Measurements from ENCODE around the gene PES1.
A peak's percentile ranks its signal among the peaks of the same experiment; 100 is the strongest.
"Not testable (repeated sequence)": the region's sequence is repeated elsewhere in the genome, so short reads cannot be mapped to it uniquely, and the experiment has no call there.

The PES1 gene

DNA sequence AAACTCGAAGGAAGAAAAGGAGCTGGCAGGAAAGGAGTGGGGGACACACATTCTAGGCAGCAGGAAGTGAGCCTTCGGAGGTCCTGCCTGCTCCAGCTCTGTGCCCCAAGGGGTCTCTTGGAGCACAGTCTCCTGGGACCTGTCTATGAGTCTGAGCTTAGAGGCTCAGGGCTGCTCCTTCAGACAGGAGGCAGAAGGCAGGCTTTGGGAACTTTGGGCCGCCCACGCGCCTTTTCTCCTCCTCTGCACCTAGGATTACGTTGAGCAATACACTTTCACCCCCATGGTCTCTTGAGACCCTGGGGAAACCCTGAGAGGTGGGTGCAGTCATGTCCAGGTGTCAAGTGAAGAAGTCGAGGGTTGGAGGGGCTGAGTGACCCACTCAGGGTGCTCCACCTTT, 16.2 kb upstream of the PES1 start:
- no peak for DNase-seq (ENCODE audit: low spot score)

DNA sequence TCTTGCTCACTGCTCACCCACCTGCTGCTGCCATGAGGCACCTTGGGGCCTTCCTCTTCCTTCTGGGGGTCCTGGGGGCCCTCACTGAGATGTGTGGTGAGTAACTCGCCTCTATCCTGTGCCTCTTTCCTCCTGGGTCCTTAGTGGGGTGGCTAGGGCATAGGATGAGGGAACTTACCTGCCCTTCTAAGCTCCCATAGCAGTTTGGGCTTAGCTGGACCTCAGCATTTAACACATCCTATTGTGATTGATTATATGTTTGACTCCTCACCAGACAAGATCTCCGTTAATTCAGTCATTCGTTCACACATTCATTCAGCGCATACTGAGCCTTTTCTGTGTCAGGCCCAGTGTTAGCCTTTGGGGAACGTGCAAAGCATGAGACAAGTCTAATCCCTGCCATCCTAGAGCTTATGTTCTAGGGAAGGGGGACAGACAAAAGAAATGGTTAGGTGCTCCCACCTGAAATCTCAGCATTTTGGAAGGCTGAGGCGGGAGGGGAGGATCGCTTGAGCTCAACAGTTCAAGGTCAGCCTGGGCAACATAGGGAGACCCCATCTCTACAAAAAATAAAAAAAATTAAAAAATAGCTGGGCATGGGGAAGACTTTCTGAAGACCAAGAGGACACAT, 15.7 kb upstream of the PES1 start:
- no peak for DNase-seq (ENCODE audit: low spot score)

DNA sequence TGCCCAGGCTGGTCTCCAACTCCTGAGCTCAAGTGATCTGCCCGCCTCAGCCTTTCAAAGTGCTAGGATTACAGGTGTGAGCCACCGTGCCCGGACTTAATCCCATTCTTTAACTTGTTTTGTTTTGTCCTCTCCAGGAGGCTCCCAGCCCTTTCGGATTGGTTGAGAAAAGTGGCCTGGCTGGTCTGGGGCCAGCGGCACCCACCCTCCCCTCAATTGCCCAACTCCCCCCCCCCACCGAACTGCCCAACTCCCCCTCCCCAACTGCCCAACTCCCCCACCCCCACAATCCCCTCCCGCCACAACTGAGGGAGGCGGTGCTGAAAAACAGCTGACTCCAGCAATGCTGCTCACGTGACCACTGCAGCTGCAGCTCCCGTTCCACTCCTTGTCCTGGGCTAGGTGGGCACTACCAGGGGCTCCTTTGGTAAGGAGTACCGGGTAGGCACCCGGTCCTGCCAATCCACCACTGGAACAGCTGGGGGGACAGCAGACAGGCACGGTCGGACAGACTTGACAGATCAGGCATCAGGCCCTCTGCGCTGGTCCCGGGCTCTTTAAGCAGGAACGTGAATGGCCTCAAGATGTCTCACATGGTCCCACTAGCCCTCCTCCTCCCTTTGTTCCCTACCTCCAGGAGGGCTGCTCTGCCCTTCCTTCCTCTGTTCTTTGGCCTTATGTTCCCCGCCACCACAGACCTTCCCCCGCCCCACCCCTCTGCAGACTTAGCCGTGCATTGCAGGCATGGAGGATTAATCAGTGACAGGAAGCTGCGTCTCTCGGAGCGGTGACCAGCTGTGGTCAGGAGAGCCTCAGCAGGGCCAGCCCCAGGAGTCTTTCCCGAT, 15.0 kb upstream of the PES1 start, which contains the start of gene TCN2:
TSS of gene TCN2 (plus strand) at position 720 of the 845 bp plus-strand sequence. CDS start 158 bp downstream, outside the sequence.
- DNase-seq (ENCODE audit: low spot score), result peak; percentile 40

DNA sequence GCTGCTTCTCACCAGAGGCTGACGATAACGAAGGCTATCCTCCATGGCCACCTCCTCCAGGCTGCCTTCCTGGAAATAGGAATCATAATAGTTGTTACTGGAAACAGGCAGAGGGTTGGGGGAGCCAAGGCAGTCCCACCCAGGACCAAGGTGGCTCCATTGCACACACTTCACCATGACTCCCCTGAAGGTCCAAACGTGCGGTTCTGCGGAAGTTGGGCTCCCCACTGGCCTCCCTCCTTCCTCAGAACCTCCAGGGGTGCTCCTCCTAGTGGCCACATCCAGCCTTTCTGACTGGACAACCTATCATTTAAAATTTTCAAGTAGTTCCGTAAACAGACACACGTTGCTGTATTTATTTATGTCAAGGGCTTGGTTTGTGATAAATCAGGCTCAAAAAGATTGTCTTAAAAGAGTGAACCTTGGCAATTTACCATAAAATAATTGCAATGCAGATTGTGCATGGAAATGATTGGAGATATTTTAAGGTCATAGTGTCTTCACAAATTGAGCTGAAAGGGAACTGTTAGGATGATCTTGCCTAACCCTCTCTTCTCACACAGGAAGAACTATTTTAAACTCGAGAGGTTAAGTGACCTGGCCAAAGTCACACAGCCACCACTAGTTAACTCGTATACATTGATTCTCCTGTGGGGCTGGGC, 13.9 kb upstream of the PES1 start:
- DNase-seq (ENCODE audit: low spot score), result peak; percentile 47

DNA sequence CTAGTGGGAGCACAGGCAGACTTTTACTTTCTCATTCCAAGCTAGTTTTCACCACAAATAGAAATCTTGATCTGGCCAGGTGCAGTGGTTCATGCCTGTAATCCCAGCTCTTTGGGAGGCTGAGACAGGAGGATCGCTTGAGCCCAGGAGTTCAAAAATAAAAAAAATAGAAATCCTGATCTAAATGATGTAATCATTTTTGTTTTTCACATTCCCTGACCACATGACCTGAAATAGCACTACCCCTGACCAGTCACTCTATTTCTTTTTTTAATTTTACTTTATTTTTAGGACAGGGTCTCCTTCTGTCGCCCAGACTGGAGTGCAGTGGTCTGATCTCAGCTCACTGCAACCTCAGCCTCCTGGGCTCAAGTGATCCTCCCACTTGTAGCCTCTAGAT, 13.0 kb upstream of the PES1 start:
- DNase-seq (ENCODE audit: low spot score), result no peak

DNA sequence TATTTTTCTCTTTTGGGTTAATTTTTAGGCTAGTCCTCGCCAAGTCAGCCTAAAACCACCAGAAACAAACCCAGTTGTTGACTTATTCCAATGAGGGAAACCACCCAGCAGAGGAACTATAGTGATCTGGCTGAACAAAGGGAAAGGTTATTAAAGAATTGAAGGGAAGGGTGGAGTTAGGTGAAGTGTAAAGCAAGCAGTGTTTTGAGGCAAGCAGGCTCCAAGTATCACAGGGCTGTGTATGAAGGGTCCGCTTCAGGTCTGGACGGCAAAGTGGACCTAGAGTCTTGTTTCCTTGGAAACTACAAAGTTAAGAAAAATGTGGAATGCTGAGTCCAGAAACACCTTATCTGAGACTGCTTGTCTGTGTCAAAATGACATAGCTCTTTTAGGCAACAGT, 12.1 kb upstream of the PES1 start:
- no peak for DNase-seq (ENCODE audit: low spot score)

DNA sequence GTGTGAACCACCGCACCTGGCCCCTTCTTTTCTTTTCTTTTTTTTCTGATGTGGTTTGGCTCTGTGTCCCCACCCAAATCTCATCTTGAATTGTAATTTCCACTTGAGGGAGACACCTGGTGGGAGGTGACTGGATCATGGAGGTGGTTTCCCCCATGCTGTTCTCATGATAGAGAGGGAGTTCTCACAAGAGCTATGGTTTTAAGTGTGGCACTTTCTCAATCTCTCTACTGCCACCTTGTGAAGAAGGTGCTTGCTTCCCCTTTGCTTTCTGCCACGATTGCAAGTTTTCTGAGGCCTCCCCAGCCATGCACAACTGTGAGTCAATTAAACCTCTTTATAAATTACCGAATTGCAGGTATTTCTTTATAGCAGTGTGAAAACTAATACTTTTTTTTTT, 10.3 kb upstream of the PES1 start:
- DNase-seq (ENCODE audit: low spot score), result peak; percentile 34

DNA sequence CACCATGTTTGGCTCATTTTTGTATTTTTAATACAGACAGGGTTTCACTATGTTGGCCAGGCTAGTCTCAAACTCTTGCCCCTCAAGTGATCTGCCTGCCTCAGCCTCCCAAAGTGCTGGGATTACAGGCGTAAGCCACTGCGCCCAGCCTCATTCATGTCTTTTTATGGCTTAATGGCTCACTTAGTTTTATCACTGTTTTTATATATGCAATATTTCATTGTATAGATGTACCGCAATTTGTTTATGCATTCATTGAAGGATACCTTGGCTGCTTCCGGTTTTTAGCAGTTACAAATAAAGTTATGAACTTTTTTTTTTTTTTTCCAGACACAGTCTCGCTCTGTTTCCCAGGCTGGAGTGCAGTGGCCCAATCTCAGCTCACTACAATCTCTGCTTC, 9.8 kb upstream of the PES1 start:
- DNase-seq (ENCODE audit: low spot score), result no peak

DNA sequence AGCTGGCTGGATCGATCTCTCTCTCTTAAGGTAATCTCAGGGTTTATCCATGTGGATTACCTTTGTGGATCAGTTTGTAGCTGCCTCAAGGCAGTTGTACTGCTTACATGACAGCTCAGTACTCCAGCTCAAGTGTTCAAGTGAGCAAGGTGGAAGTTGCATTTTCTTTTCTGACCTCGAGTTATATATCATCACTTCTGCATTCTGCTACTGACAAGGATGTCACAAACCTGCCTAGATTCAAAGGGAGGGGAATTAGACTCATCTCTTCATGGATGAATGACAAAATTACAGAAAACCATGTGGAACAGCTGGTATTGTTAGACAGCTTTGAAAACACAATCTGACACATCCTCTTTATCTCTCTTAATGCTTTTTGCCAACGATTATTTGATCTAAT, 9.2 kb upstream of the PES1 start:
- no peak for DNase-seq (ENCODE audit: low spot score)

DNA sequence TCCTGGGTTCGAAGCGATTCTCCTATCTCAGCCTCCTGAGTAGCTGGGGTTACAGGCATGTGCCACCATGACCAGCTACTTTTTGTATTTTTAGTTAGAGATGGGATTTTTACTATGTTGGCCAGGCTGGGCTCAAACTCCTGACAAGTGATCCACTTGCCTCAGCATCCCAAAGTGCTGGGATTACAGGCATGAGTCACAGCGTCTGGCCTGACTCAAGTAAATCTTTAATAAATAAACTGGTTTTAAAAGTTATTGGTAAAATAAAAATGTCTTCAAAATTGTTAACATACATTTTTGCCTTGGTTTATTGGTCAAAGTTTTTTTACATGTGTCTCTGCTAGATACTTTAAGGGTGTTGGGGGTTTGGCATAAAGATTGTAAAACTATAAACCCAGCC, 7.3 kb upstream of the PES1 start:
- DNase-seq (ENCODE audit: low spot score), result no peak

DNA sequence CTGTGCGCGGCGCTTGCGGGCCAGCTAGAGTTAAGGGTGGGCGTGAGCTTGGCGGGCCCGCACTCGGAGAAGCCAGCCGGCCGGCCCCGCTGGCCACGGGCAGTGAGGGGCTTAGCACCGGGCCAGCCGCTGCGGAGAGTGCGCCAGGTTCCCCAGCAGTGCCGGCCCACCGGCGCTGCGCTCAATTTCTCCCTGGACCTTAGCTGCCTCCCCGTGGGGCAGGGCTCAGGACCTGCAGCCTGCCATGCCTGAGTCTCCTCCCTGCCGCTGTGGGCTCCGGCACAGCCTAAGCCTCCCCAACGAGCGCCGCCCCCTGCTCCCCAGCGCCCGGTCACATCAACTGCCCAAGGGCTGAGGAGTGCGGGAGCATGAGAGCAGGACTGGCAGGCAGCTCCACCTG, 5.2 kb upstream of the PES1 start:
- DNase-seq (ENCODE audit: low spot score), result no peak

DNA sequence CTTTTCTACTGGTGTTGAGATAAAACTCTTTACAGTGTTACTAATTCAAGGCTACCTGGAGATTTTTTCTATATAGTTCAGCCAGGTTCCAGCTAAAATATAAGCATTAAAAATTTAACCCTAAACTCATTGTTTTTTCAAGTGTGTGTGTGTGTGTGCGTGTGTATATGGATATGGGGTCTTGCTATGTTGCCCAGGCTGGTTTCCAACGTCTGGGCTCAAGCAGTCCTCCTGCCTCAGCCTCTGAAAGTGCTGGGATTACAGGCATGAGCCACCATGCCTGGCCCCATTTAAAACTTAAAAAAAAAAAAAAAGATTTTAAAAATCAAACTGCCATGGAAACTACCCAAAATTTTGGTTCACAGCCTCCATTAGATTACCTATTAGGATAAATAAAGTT, 4.5 kb upstream of the PES1 start:
- DNase-seq (ENCODE audit: low spot score), result no peak

DNA sequence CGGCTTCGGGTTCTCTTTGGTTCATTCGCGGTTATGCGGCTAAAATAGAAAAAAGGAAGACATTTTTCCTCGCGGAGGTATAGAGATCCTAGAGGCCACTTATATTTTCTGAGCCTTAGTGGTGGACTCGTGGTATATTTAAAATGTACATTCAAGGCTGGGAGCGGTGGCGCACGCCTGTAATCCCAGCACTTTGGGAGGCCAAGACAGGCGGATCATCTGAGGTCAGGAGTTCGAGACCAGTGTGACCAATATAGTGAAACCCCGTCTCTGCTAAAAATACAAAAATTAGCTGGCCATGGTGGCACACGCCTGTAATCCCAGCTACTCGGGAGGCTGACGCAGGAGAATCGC, 627 bp upstream of the PES1 start:
- not testable (repeated sequence) for DNase-seq (ENCODE audit: low spot score)

DNA sequence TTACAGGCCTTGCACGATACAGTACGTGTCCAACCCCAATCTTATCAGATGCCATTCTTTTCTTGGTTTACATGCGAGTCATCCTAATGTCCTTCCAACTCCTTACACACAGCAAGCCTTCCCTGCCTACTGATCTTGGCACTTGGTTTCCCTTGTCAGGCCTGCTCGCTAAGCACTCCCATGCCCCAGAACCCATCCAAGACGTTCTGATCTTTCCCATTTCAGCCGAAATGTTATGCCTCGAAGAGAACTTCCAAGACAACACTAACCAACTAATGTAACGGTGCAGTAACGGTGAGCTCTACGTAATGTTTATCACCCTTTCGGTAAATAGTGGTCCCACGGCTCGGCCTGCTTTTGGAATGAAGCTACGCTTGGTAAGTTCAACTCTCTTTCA, 521 bp downstream of the PES1 start:
- DNase-seq (ENCODE audit: low spot score), result peak; percentile 6

DNA sequence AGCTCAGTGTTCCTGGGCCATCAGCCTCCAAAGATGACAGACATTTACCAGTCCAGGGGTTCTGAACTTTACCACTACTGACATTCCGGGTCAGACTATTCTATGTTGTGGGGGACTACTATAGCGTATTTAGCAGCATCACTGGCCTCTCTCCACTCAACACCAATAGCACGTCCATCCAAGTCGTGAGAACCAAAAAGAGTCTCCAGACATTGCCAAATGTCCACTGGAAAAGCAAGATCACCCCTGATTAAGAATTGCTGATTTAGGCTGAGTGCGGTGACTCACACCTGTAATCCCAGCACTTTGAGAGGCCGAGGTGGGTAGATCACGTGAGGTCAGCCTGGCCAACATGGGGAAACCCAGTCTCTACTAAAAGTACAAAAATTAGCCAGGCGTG, 5.3 kb downstream of the PES1 start:
- DNase-seq (ENCODE audit: low spot score), result no peak

DNA sequence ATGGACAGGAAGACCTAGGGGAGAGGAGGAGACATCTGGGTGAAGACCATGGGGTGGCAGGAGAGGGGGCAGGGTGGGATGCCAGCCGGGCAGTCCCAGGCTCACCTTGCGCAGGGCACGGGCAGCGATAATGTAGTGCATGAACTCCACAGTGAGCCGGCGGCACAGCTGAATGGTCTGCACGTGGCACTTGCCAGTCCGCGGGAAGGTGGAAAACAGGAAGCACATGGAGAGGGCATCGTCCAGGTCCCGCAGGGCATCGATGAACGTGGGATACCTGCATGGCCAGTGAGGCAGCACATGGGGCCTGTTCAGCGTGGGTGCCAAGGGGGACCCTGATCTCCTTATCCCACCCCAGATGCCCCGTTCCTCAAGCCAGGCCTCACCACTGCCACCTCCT, 7.3 kb downstream of the PES1 start:
- DNase-seq (ENCODE audit: low spot score), result no peak

DNA sequence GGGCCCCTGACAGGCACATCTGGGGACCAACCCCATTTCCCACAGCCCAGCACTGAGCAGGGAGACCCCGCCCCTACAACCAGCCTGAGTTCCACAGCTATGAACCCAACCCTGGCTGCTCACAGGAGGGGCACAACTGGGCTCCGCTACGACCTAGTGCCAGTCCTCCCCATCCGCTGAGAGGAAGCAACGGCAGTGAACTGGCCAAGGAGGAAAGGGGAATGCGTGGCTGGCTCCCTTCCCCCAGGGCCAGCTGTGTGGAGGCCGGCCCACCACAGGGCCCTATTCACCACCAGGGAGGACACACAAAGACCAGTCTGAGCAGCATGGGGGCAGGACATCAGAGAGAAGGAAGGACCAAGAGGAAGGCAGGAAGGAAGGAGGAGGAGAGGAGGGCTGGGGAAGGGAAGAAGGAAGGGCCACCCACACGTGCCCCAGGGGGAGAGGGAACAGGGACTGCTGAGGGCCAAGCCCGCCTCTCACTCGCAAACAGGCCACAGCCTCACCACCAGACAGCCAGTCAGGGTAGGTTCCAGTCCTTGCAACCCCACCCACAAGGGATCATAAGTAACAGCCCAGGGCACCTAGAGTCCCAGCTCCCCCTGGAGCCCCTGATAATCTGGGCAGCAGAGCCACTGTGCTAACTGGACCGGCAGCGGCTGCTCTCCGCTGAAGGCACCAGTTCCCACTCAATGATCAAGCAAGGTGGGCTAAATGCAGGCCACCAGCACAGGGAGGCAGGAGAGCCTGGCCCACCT, 8.7 kb downstream of the PES1 start:
- no peak for DNase-seq (ENCODE audit: low spot score)

DNA sequence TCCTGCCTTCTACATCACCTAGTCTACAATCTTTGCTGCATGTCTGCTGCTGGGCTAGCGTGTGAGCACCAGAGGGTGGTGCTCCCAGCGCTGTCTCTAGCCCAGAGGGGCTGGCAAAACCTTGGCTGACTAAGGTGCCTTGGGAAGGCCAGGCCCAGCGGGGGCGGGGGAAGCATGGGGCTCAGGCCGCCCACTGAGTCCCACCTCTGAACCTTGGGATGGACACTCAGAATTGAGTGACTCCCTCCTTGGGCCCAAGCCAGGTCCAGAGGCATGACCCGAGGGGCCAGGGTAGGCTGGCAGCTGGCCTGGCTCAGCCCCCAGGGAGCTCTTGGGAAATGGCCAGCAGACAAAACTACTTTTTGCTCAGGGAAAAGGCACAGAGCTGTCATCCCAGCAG, 9.7 kb downstream of the PES1 start:
- no peak for DNase-seq (ENCODE audit: low spot score)

DNA sequence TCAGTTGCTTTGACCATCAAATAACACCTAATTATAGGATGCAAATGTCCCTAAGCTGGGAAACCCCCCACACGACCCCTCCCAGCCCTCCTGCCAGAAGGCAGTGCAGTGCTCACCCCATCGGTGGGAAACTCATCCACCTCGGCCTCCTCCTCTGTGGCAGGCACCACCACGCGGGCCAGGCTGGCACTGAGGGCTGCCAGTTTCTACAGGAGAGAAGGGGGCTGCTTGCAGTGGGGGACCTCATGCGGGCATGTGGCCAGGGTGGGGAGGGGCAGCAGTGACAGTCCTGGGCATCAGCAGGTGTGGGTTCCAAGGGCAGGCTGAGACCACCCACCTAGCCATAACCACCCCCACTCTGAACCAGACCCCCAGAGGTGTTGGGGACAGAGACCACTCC, 10.8 kb downstream of the PES1 start:
- no peak for DNase-seq (ENCODE audit: low spot score)

DNA sequence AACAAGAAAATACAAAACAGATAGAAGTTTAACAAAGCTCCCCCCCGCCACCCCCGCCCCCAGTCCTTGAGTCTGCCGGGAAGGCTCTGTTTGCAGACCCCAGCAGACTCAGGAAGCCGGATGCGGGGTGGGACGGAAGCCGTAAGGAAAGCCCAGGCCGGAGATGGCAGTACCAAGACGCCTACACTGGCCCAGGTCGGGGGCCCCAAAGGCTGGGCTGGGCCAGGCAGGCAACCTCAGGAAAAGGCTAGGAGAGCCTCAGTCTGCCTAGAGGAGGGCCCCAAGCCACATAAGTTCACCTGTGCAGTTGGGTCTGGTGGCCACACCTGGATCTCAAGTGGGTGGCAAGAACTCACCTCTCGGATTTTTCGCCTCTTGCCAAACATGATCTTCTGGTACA, 13.2 kb downstream of the PES1 start:
- no peak for DNase-seq (ENCODE audit: low spot score)

DNA sequence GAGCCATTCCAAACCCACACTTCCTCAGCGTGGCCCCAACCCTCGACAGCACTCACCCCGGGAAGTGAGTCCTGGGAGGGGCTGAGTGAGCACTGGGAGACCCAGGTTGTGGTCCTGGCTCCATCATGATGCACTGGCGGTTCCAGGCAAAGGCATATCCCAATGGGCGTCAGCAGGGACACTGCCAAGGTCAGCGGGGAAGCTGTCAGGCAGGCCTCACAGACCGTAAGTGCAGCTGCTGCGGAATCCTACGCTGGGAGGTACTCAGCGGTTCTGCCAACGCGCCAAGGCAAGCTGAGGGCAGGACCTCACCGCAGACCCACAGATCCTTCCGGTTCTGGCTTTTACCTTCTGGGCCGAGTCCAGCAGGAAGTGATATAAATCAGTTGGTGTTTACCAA, 15.9 kb downstream of the PES1 start:
- DNase-seq (ENCODE audit: low spot score), result no peak

DNA sequence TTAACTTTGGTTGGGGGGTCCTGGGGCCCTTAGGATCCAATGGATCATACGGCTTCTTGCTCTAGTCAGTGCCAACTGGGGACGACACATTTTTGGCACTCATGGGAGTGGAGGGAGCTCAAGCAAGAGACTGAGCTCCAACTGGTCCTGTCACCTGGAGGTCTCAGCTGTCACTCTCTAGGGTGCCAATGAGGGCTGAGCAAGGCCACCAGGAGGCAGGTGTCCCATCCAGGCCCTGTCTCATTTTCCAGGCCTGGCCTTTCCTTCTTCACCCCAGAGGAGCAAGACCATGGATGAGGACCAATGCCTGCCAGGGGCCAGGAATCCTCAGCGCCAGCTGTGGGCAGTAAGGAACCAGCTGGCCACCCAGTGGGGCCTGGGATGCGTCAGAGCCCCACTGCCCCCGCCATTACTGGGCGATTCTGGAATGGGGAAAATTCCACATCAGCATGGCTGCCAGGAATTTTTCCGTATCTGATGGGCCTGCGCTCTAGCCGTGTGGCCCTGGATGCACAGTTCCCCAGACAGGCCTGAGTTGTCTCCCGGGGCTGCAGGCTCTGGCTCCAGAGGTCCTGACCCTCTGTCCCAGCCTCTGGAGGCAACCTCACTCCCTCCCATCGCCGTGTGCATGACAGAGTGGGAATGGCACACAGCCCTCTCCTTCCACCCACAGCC, 16.6 kb downstream of the PES1 start:
- no peak for DNase-seq (ENCODE audit: low spot score)

Data from activated CD4-positive, alpha-beta T cell treated with anti-CD3 and anti-CD28 coated beads, Interleukin-2, Interleukin-4, amounts not matched to agents 100 ng/mL and 50 ng/mL, durations not matched to agents 16 hours and 8 hours (primary cell).